H7 (cell line): ENCODE measurements around the gene PUM2. TPM values are rescaled to one million over a fixed set of nuclear protein-coding genes. Genes with fewer than 3 reads are reported as not detected.

ENCODE experiments used
- total RNA-seq: library from RNA; depleted of rRNA; stranded (reverse); fragments of >200 nt; shearing (Covaris generic); gene quantifications from 2 replicates; pipeline ENCODE4 v1.2.3, GENCODE V29; 2014; rRNA removed

The PUM2 gene
- total RNA-seq, 1 experiment from 2014 or later, result 36.2 TPM

Other genes with a start within 250 kb of the PUM2 start
- gene SDC1, start 125.7 kb downstream of the PUM2 start, total RNA-seq, result 27.2 and 38.5 TPM in 2 replicates
- 97.0 and 123 TPM in 2 replicates for gene RHOB, start 96.2 kb upstream of the PUM2 start, total RNA-seq